H1 (cell line): ENCODE results near the gene GRM7.

Experiments
- CHD1 ChIP-seq: IDR thresholded peaks from 2 replicates; pipeline ENCODE4 v1.6.1; 2012; ENCODE audit warnings: low read depth, low read length, improper control_type of control experiment
- EP300 ChIP-seq, 2 experiments: IDR thresholded peaks; 1 replicate in 1 of 2; 2 replicates in 1 of 2; pipeline ENCODE4 v1.6.1; 2011 to 2012; ENCODE audit warnings: low read depth in 2 of 2, low read length in 2 of 2, mild to moderate bottlenecking in 2 of 2, borderline replicate concordance in 1 of 2, inconsistent platforms in 1 of 2, moderate library complexity in 1 of 2
- EZH2 ChIP-seq: fragments of 200-600 bp; sonication (generic); IDR thresholded peaks from 2 replicates; pipeline ENCODE4 v1.7.1; 2012; ENCODE audit warnings: low read depth, mild to moderate bottlenecking, moderate library complexity, low read length, inconsistent platforms; ENCODE audit not compliant: severe bottlenecking
- JUN ChIP-seq: IDR thresholded peaks from 2 replicates; pipeline ENCODE4 v1.6.1; 2011; ENCODE audit warnings: low read depth, mild to moderate bottlenecking, improper control_type of control experiment, low read length
- JUND ChIP-seq: IDR thresholded peaks from 2 replicates; pipeline ENCODE4 v1.6.1; 2011; ENCODE audit warnings: mild to moderate bottlenecking, improper control_type of control experiment, low read length
- MAX ChIP-seq: IDR thresholded peaks from 2 replicates; pipeline ENCODE4 v1.6.1; 2012; ENCODE audit warnings: inconsistent platforms
- POLR2A ChIP-seq, 2 experiments: IDR thresholded peaks; 1 replicate in 1 of 2; 2 replicates in 1 of 2; pipeline ENCODE4 v1.6.1; 2011; ENCODE audit warnings: low read depth in 2 of 2, low read length in 2 of 2, mild to moderate bottlenecking in 2 of 2; ENCODE audit errors: control extremely low read depth in 1 of 2
- POLR2AphosphoS5 ChIP-seq: IDR thresholded peaks from 2 replicates; pipeline ENCODE4 v1.6.1; 2011; ENCODE audit warnings: low read depth, low read length
- RFX5 ChIP-seq: IDR thresholded peaks from 2 replicates; pipeline ENCODE4 v1.6.1; 2011; ENCODE audit warnings: low read depth, low read length, improper control_type of control experiment, borderline replicate concordance
- RXRA ChIP-seq: IDR thresholded peaks from 2 replicates; pipeline ENCODE4 v1.6.1; 2011; ENCODE audit warnings: low read depth, mild to moderate bottlenecking, low read length, moderate library complexity; ENCODE audit not compliant: insufficient read depth
- TAF1 ChIP-seq: IDR thresholded peaks from 2 replicates; pipeline ENCODE4 v1.6.1; 2011; ENCODE audit warnings: mild to moderate bottlenecking, low read depth, low read length
- TEAD4 ChIP-seq: IDR thresholded peaks from 2 replicates; pipeline ENCODE4 v1.6.1; 2012; ENCODE audit warnings: low read depth, low read length, inconsistent platforms, mixed read lengths
- TF ChIP-seq, protein P1 (sequence below), 3 experiments: IDR thresholded peaks; 1 replicate in 2 of 3; 2 replicates in 1 of 3; pipeline versions ENCODE4 v1.5.1 to v1.6.1; 2011; ENCODE audit warnings: low read length in 3 of 3, mild to moderate bottlenecking in 3 of 3, inconsistent platforms in 2 of 3, low read depth in 1 of 3, moderate library complexity in 1 of 3; ENCODE audit not compliant: insufficient read depth in 1 of 3; ENCODE audit errors: control extremely low read depth in 1 of 3

GRCh38 chr3:6857510-6857909, 3.4 kb upstream of the GRM7 start:
- TF ChIP-seq, protein P1, sequence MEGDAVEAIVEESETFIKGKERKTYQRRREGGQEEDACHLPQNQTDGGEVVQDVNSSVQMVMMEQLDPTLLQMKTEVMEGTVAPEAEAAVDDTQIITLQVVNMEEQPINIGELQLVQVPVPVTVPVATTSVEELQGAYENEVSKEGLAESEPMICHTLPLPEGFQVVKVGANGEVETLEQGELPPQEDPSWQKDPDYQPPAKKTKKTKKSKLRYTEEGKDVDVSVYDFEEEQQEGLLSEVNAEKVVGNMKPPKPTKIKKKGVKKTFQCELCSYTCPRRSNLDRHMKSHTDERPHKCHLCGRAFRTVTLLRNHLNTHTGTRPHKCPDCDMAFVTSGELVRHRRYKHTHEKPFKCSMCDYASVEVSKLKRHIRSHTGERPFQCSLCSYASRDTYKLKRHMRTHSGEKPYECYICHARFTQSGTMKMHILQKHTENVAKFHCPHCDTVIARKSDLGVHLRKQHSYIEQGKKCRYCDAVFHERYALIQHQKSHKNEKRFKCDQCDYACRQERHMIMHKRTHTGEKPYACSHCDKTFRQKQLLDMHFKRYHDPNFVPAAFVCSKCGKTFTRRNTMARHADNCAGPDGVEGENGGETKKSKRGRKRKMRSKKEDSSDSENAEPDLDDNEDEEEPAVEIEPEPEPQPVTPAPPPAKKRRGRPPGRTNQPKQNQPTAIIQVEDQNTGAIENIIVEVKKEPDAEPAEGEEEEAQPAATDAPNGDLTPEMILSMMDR (IDR thresholded peaks at IDR 0.05; ENCODE audit: control extremely low read depth in 1 of 3, insufficient read depth in 1 of 3, low read depth in 1 of 3, low read length in 3 of 3) = no peak
- TF ChIP-seq TAF1 = no peak
- TF ChIP-seq EZH2 = no peak
- TF ChIP-seq POLR2AphosphoS5 = no peak
- no peak for TF ChIP-seq TEAD4
- no peak for TF ChIP-seq MAX
- TF ChIP-seq POLR2A (IDR thresholded peaks at IDR 0.05; ENCODE audit: control extremely low read depth in 1 of 2, low read depth in 2 of 2, low read length in 2 of 2) = no peak
- no peak for TF ChIP-seq JUN
- no peak for TF ChIP-seq EP300 (IDR thresholded peaks at IDR 0.05; ENCODE audit: borderline replicate concordance in 1 of 2, low read depth in 2 of 2, low read length in 2 of 2)
- TF ChIP-seq RXRA = no peak
- no peak for TF ChIP-seq CHD1
- no peak for TF ChIP-seq JUND
- TF ChIP-seq RFX5 = no peak
